GM23338 (cell line): ENCODE measurements around the gene NAPG. TPM values are rescaled to one million over a fixed set of nuclear protein-coding genes. Genes with fewer than 3 reads are reported as not detected.

Experiments
- CREB1 ChIP-seq: fragments of 250-450 bp; sonication (Bioruptor Pico); IDR thresholded peaks from 2 replicates; pipeline ENCODE4 v1.5.0; 2020; ENCODE audit warnings: low read depth, mild to moderate bottlenecking, moderate library complexity
- ETS1 ChIP-seq: IDR thresholded peaks from 2 replicates; pipeline ENCODE4 v1.6.1; 2016; ENCODE audit warnings: antibody characterized with exemption
- JUNB ChIP-seq: IDR thresholded peaks from one replicate; pipeline ENCODE4 v1.6.1; 2016; ENCODE audit warnings: antibody characterized with exemption; ENCODE audit not compliant: unreplicated experiment
- NANOG ChIP-seq: IDR thresholded peaks from 2 replicates; pipeline ENCODE4 v1.6.1; 2016; ENCODE audit warnings: antibody characterized with exemption, borderline replicate concordance
- POLR2AphosphoS5 ChIP-seq: IDR thresholded peaks from 2 replicates; pipeline ENCODE4 v1.6.1; 2016; ENCODE audit warnings: antibody characterized with exemption, low read depth
- REST ChIP-seq: IDR thresholded peaks from one replicate; pipeline ENCODE4 v1.6.1; 2018; ENCODE audit warnings: antibody characterized with exemption; ENCODE audit not compliant: unreplicated experiment
- ZNF462 ChIP-seq: fragments of 250-450 bp; sonication (Bioruptor Pico); IDR thresholded peaks from 2 replicates; pipeline ENCODE4 v1.5.0; 2020; ENCODE audit warnings: mild to moderate bottlenecking, moderate library complexity
- polyA plus RNA-seq: library from polyadenylated mRNA; unstranded; fragments of >200 nt; fragmentation: Nextera tagmentation; extraction: Ambion mirVana; gene quantifications from 2 replicates; pipeline ENCODE4 v1.2.1, GENCODE V29; 2016
- total RNA-seq: library from RNA; depleted of rRNA; stranded (reverse); fragments of >200 nt; shearing (Covaris generic); gene quantifications from 2 replicates; pipeline ENCODE4 v1.2.3, GENCODE V29; 2014

NAPG gene
- total and polyA plus RNA-seq, 2 experiments from 2014 or later, result 26.8 to 40.1 TPM

- TF ChIP-seq ZNF462 (CRISPR knock-in tag), result no peak
- TF ChIP-seq CREB1 (CRISPR knock-in tag), result no peak
- TF ChIP-seq ETS1, result no peak
- no peak for TF ChIP-seq REST
- no peak for TF ChIP-seq POLR2AphosphoS5
- TF ChIP-seq NANOG, result no peak
- TF ChIP-seq JUNB, result no peak
Measured at GRCh38 chr18:10558243-10558966, 32.6 kb downstream of the NAPG start (continued).
